ENCODE measurements around the gene RBCK1. TPM values are rescaled to one million over a fixed set of nuclear protein-coding genes. Genes with fewer than 3 reads are reported as not detected.

The RBCK1 gene
- total and polyA plus RNA-seq, 2 of the 4 experiments (the other 2 are of a cell fraction) = 29.9 to 84.2 TPM

GRCh38 chr20:428658-429200 lies 20.6 kb downstream of the RBCK1 start:
- H2AK9ac ChIP-seq (replicated peaks; ENCODE audit: low read depth, low read length, poor library complexity) = no peak overlapping the region
- no peak overlapping the region for H3K23ac ChIP-seq (ENCODE audit: low read depth, low read length)
- BruUV-seq (replicated peaks) = no TSS peak
- H3K4ac ChIP-seq (ENCODE audit: low read depth, low read length) = no peak overlapping the region
- H2BK15ac ChIP-seq (ENCODE audit: low read depth, low read length) = no peak overlapping the region
- no peak overlapping the region for H4K91ac ChIP-seq (ENCODE audit: insufficient read depth, low read depth, low read length)
- H3K18ac ChIP-seq (ENCODE audit: low read depth, low read length) = no peak overlapping the region
- no peak overlapping the region for H3K4me2 ChIP-seq (ENCODE audit: low read depth, low read length)
- no peak overlapping the region for H2AK5ac ChIP-seq (ENCODE audit: low read depth, low read length)
- dilution Hi-C loops (cut with HindIII; ENCODE audit: low sequenced_read_pairs, unreplicated experiment) (no loop called here), intact Hi-C loops (cut with micrococcal nuclease) (no loop called here), in situ Hi-C loops (cut with MboI; ENCODE audit: low sequenced_read_pairs) (no loop called here)
- CTCF ChIA-PET = no interaction called here
- H3K79me1 ChIP-seq (ENCODE audit: low read depth in 1 of 2, low read length in 2 of 2) = peaks cover 0 to 29% of the 10 kb centered on the region in 2 experiments; a peak in 3 of 4 replicates
- H3K9ac ChIP-seq (ENCODE audit: low read depth, low read length) = no peak overlapping the region
- no peak overlapping the region for H3K14ac ChIP-seq (replicated peaks; ENCODE audit: low read depth, low read length)
- H4K8ac ChIP-seq (ENCODE audit: low read depth in 2 of 2, low read length in 2 of 2) = no peak overlapping the region
- H2BK20ac ChIP-seq (ENCODE audit: low read depth, low read length) = no peak overlapping the region
- H3K27ac ChIP-seq (ENCODE audit: insufficient read depth, low read length) = no peak overlapping the region
- H3K4me1 ChIP-seq (ENCODE audit: control insufficient read depth, insufficient read depth, low read length) = no peaks in the 10 kb centered on the region
- H3K4me3 ChIP-seq (ENCODE audit: insufficient read depth, low read depth, low read length) = no peak overlapping the region
- no peaks in the 10 kb centered on the region for H3K9me3 ChIP-seq (ENCODE audit: control insufficient read depth, insufficient read depth, low read length)
- no peaks in the 10 kb centered on the region for H3K27me3 ChIP-seq (ENCODE audit: control insufficient read depth, insufficient read depth, low read length)
- ATAC-seq (ENCODE audit: low read depth) (no peak), DNase-seq (no peak)
- POLR2A ChIA-PET (ENCODE audit: unreplicated experiment) = no interaction called here
- peaks cover 60% of the 10 kb centered on the region for H3K36me3 ChIP-seq (ENCODE audit: control insufficient read depth, insufficient read depth, low read length)
- no peak overlapping the region for H2BK120ac ChIP-seq (ENCODE audit: low read depth, low read length)
- no peak overlapping the region for H2AFZ ChIP-seq (replicated peaks; ENCODE audit: low read length, poor library complexity)
- TF ChIP-seq NFE2L2 (IDR thresholded peaks at IDR 0.05; ENCODE audit: low read depth, low read length) (no peak), USF2 (IDR thresholded peaks at IDR 0.05; ENCODE audit: low read depth, low read length) (no peak), SMC3 (IDR thresholded peaks at IDR 0.05; ENCODE audit: low read depth, low read length) (no peak), MXI1 (IDR thresholded peaks at IDR 0.05; ENCODE audit: borderline replicate concordance, low read depth, low read length) (no peak), MAZ (IDR thresholded peaks at IDR 0.05; ENCODE audit: borderline replicate concordance, low read depth, low read length) (no peak), RFX5 (IDR thresholded peaks at IDR 0.05; ENCODE audit: low read depth, low read length) (no peak), RCOR1 (IDR thresholded peaks at IDR 0.05; ENCODE audit: insufficient replicate concordance, low read length) (no peak), CEBPB (IDR thresholded peaks at IDR 0.05; ENCODE audit: low read depth, low read length) (no peak), CHD1 (IDR thresholded peaks at IDR 0.05; ENCODE audit: low read depth, low read length) (no peak), BHLHE40 (IDR thresholded peaks at IDR 0.05; ENCODE audit: low read depth, low read length) (no peak), RAD21 (IDR thresholded peaks at IDR 0.05; ENCODE audit: low read length) (no peak), FOS (IDR thresholded peaks at IDR 0.05; ENCODE audit: low read depth, low read length) (no peak), CTCF (conservative IDR thresholded peaks at IDR 0.05; ENCODE audit: low read depth, low read length) (no peak), MAFK (IDR thresholded peaks at IDR 0.05; ENCODE audit: low read depth, low read length) (no peak), ELK1 (IDR thresholded peaks at IDR 0.05; ENCODE audit: borderline replicate concordance, low read depth, low read length) (no peak), POLR2A (IDR thresholded peaks at IDR 0.05; ENCODE audit: low read depth, low read length) (no peak)
- H4K20me1 ChIP-seq (ENCODE audit: insufficient read depth, low read length) = peaks cover 21% of the 10 kb centered on the region
- no peak overlapping the region for H2BK5ac ChIP-seq (ENCODE audit: low read depth, low read length, poor library complexity, severe bottlenecking)
- no peaks in the 10 kb centered on the region; the same call in 1 of the 2 replicates for H3K9me1 ChIP-seq (ENCODE audit: insufficient read depth, low read length)
- no peak overlapping the region for H3K56ac ChIP-seq (ENCODE audit: extremely low read depth, insufficient read depth, low read length)
- H4K5ac ChIP-seq (ENCODE audit: low read depth, low read length) = no peak overlapping the region
- no CpG with 5 or more reads among the region's 14 CpGs for WGBS, 2 experiments (ENCODE audit: extremely low coverage in 2 of 2, insufficient read length in 1 of 2)

Data from IMR-90 (cell line).